Osteocyte (in vitro differentiated cells): ENCODE data around the gene SLC39A11. TPM values are rescaled to one million over a fixed set of nuclear protein-coding genes. Genes with fewer than 3 reads are reported as not detected.
"Not testable (repeated sequence)": the region's sequence is repeated elsewhere in the genome, so short reads cannot be mapped to it uniquely, and the experiment has no call there.

Experiments used
- DNase-seq: peaks from one replicate; pipeline ENCODE4 v3.0.0; 2021; ENCODE audit warnings: mixed read lengths; ENCODE audit not compliant: unreplicated experiment; ENCODE audit errors: extremely low spot score
- H3K27ac Mint-ChIP-seq: one replicate; pipeline ENCODE4 v1.8.0; 2021; ENCODE audit warnings: mild to moderate bottlenecking, mixed read lengths; ENCODE audit not compliant: unreplicated experiment
- H3K27me3 Mint-ChIP-seq: one replicate; pipeline ENCODE4 v1.8.0; 2021; ENCODE audit warnings: mixed read lengths; ENCODE audit not compliant: unreplicated experiment
- H3K36me3 Mint-ChIP-seq: one replicate; pipeline ENCODE4 v1.8.0; 2021; ENCODE audit warnings: mixed read lengths; ENCODE audit not compliant: unreplicated experiment
- H3K4me1 Mint-ChIP-seq: one replicate; pipeline ENCODE4 v1.8.0; 2021; ENCODE audit warnings: mixed read lengths; ENCODE audit not compliant: unreplicated experiment
- H3K4me3 Mint-ChIP-seq: one replicate; pipeline ENCODE4 v1.8.0; 2021; ENCODE audit warnings: mild to moderate bottlenecking, moderate library complexity, mixed read lengths; ENCODE audit not compliant: unreplicated experiment
- H3K9me3 Mint-ChIP-seq: one replicate; pipeline ENCODE4 v1.8.0; 2021; ENCODE audit warnings: mixed read lengths; ENCODE audit not compliant: unreplicated experiment
- CTCF ChIP-seq: fragments of 200-600 bp; sonication (generic); IDR thresholded peaks from 2 replicates; pipeline ENCODE4 v1.5.0; 2021; ENCODE audit warnings: antibody characterized with exemption, mild to moderate bottlenecking, moderate library complexity
- total RNA-seq: library from RNA; stranded (reverse); gene quantifications from 2 replicates; pipeline ENCODE4 v1.2.1, GENCODE V29; 2021

SLC39A11 gene
- total RNA-seq, 1 donor from 2014 or later: 50.2 TPM

- TF ChIP-seq CTCF: no peak
- H3K4me3 Mint-ChIP-seq: no peak overlapping the region
- peaks cover 21% of the 10 kb centered on the region for H3K4me1 Mint-ChIP-seq
- H3K9me3 Mint-ChIP-seq: no peaks in the 10 kb centered on the region
- no peaks in the 10 kb centered on the region for H3K27me3 Mint-ChIP-seq
- DNase-seq: no peak
- H3K27ac Mint-ChIP-seq: no peak overlapping the region
- peaks cover 10% of the 10 kb centered on the region for H3K36me3 Mint-ChIP-seq
Measured at GRCh38 chr17:72996791-72997190, 95.7 kb downstream of the SLC39A11 start.

GRCh38 chr17:72995008-72995656 lies 97.4 kb downstream of the SLC39A11 start:
- peaks cover 15% of the 10 kb centered on the region for H3K4me1 Mint-ChIP-seq
- DNase-seq: no peak
- TF ChIP-seq CTCF: no peak
- H3K36me3 Mint-ChIP-seq: peaks cover 10% of the 10 kb centered on the region
- H3K4me3 Mint-ChIP-seq: no peak overlapping the region
- no peaks in the 10 kb centered on the region for H3K9me3 Mint-ChIP-seq
- no peak overlapping the region for H3K27ac Mint-ChIP-seq
- no peaks in the 10 kb centered on the region for H3K27me3 Mint-ChIP-seq

GRCh38 chr17:72992783-72993467 lies 99.6 kb downstream of the SLC39A11 start:
- H3K27me3 Mint-ChIP-seq, H3K4me3 Mint-ChIP-seq, DNase-seq, H3K27ac Mint-ChIP-seq, H3K9me3 Mint-ChIP-seq: not testable (repeated sequence)
- Mint-ChIP-seq H3K4me1 (peaks cover 14% of the 10 kb centered on the region), H3K36me3 (peaks cover 10% of the 10 kb centered on the region)

- Mint-ChIP-seq H3K4me3 (no peak overlapping the region), H3K9me3 (no peaks in the 10 kb centered on the region), H3K36me3 (peaks cover 10% of the 10 kb centered on the region), H3K27ac (no peak overlapping the region), H3K27me3 (no peaks in the 10 kb centered on the region), H3K4me1 (peaks cover 24% of the 10 kb centered on the region)
- TF ChIP-seq CTCF: no peak
- DNase-seq: no peak
Measured at GRCh38 chr17:72991651-72992050, 100.8 kb downstream of the SLC39A11 start.

GRCh38 chr17:72989074-72989610 lies 103.3 kb downstream of the SLC39A11 start:
- Mint-ChIP-seq H3K27me3 (no peaks in the 10 kb centered on the region), H3K36me3 (peaks cover 3% of the 10 kb centered on the region), H3K4me3 (no peak overlapping the region), H3K4me1 (peaks cover 41% of the 10 kb centered on the region), H3K27ac (no peak overlapping the region), H3K9me3 (no peaks in the 10 kb centered on the region)
- DNase-seq: no peak
- no peak for TF ChIP-seq CTCF
